ENCODE data around the gene MTFMT. TPM values are rescaled to one million over a fixed set of nuclear protein-coding genes. Genes with fewer than 3 reads are reported as not detected.

Gene MTFMT
- total RNA-seq, 1 donor from 2014 or later, result 30.3 TPM

GRCh38 chr15:65069179-65069578 is 39.7 kb upstream of the MTFMT start:
- no peaks in the 10 kb centered on the region for H3K36me3 Mint-ChIP-seq
- Histone ChIP-seq H4K20me1 (ENCODE audit: low read depth) (no peaks in the 10 kb centered on the region), H3F3A (ENCODE audit: low read depth) (peaks cover 37% of the 10 kb centered on the region), H3K36me3 (no peaks in the 10 kb centered on the region), H3K27ac (no peak overlapping the region), H3K4me3 (no peak overlapping the region), H3K27me3 (peaks cover 30% of the 10 kb centered on the region), H3K4me1 (peaks cover 30% of the 10 kb centered on the region), H2AFZ (replicated peaks) (no peak overlapping the region), H3K79me2 (ENCODE audit: low read depth) (no peaks in the 10 kb centered on the region), H3K4me2 (no peak overlapping the region), H3K9ac (no peak overlapping the region), H3K9me3 (ENCODE audit: low read depth) (no peaks in the 10 kb centered on the region)
- H3K27me3 Mint-ChIP-seq (ENCODE audit: insufficient read depth, low read depth), result peaks cover 21% of the 10 kb centered on the region
- peaks cover 34% of the 10 kb centered on the region for H3K4me1 Mint-ChIP-seq
- no peak for TF ChIP-seq CTCF (IDR thresholded peaks at IDR 0.05)
- no peak for TF ChIP-seq EZH2phosphoT487 (IDR thresholded peaks at IDR 0.05)
- no peak for TF ChIP-seq EZH2 (IDR thresholded peaks at IDR 0.05)
- peaks cover 4% of the 10 kb centered on the region for H3K9me3 Mint-ChIP-seq
- no peak overlapping the region for H3K4me3 Mint-ChIP-seq
- no peak overlapping the region for H3K27ac Mint-ChIP-seq
- no peak for DNase-seq (ENCODE audit: low spot score)

GRCh38 chr15:65068403-65068788 is 39.0 kb upstream of the MTFMT start:
- Histone ChIP-seq H3K36me3 (no peaks in the 10 kb centered on the region), H3K27me3 (peaks cover 30% of the 10 kb centered on the region), H2AFZ (replicated peaks) (peak overlapping the region; percentile 83), H3K9me3 (ENCODE audit: low read depth) (no peaks in the 10 kb centered on the region), H3K4me1 (peaks cover 30% of the 10 kb centered on the region), H3K4me3 (peak overlapping the region; percentile 51), H4K20me1 (ENCODE audit: low read depth) (no peaks in the 10 kb centered on the region), H3K4me2 (peak overlapping the region; percentile 95), H3F3A (ENCODE audit: low read depth) (peaks cover 37% of the 10 kb centered on the region), H3K9ac (no peak overlapping the region), H3K79me2 (ENCODE audit: low read depth) (no peaks in the 10 kb centered on the region), H3K27ac (no peak overlapping the region)
- Mint-ChIP-seq H3K27me3 (ENCODE audit: insufficient read depth, low read depth) (peaks cover 21% of the 10 kb centered on the region), H3K27ac (no peak overlapping the region), H3K4me3 (peak overlapping the region; percentile 39), H3K4me1 (peaks cover 34% of the 10 kb centered on the region), H3K36me3 (no peaks in the 10 kb centered on the region), H3K9me3 (peaks cover 4% of the 10 kb centered on the region)
- DNase-seq (ENCODE audit: low spot score), result no peak
- TF ChIP-seq EZH2 (IDR thresholded peaks at IDR 0.05) (no peak), EZH2phosphoT487 (IDR thresholded peaks at IDR 0.05) (no peak), CTCF (IDR thresholded peaks at IDR 0.05) (no peak)

GRCh38 chr15:65067645-65068402 is 38.4 kb upstream of the MTFMT start, which contains the start of gene RASL12:
Gene RASL12 (minus strand): TSS chr15:65067991. CDS start chr15:65067835, 156 bp downstream.
- no peak for TF ChIP-seq CTCF (IDR thresholded peaks at IDR 0.05)
- no peak for TF ChIP-seq EZH2 (IDR thresholded peaks at IDR 0.05)
- TF ChIP-seq EZH2phosphoT487 (IDR thresholded peaks at IDR 0.05), result no peak
- DNase-seq (ENCODE audit: low spot score), result peak; percentile 78
- H3K36me3 Mint-ChIP-seq, result no peaks in the 10 kb centered on the region
- H4K20me1 ChIP-seq (ENCODE audit: low read depth), result no peaks in the 10 kb centered on the region
- no peak within 1 kb of the TSS for H3K27ac ChIP-seq
- no peaks in the 10 kb centered on the region for H3K9me3 ChIP-seq (ENCODE audit: low read depth)
- no peaks in the 10 kb centered on the region for H3K79me2 ChIP-seq (ENCODE audit: low read depth)
- peaks cover 22% of the 10 kb centered on the region for H3K27me3 Mint-ChIP-seq (ENCODE audit: insufficient read depth, low read depth)
- H3K4me1 Mint-ChIP-seq, result peaks cover 34% of the 10 kb centered on the region
- H3K36me3 ChIP-seq, result no peaks in the 10 kb centered on the region
- H3K4me2 ChIP-seq, result peak within 1 kb of the TSS; percentile 95
- H3K4me1 ChIP-seq, result peaks cover 30% of the 10 kb centered on the region
- peak within 1 kb of the TSS; percentile 83 for H2AFZ ChIP-seq (replicated peaks)
- H3K27me3 ChIP-seq, result peaks cover 30% of the 10 kb centered on the region
- H3K4me3 Mint-ChIP-seq, result peak within 1 kb of the TSS; percentile 71
- H3K9ac ChIP-seq, result no peak within 1 kb of the TSS
- peak within 1 kb of the TSS; percentile 51 for H3K4me3 ChIP-seq
- peaks cover 4% of the 10 kb centered on the region for H3K9me3 Mint-ChIP-seq
- H3F3A ChIP-seq (ENCODE audit: low read depth), result peaks cover 37% of the 10 kb centered on the region
- no peak within 1 kb of the TSS for H3K27ac Mint-ChIP-seq
